Type B pancreatic cell (in vitro differentiated cells): Measurements from ENCODE around the gene SUMO3. TPM values are rescaled to one million over a fixed set of nuclear protein-coding genes. Genes with fewer than 3 reads are reported as not detected.

Experiments used
- DNase-seq: peaks from one replicate; pipeline ENCODE4 v3.0.0; 2021; ENCODE audit warnings: mixed read lengths; ENCODE audit not compliant: unreplicated experiment; ENCODE audit errors: extremely low spot score
- H3K27ac Mint-ChIP-seq: 2 replicates; pipeline ENCODE4 v1.8.0; 2021; ENCODE audit warnings: mild to moderate bottlenecking, mixed read lengths
- H3K27me3 Mint-ChIP-seq: 2 replicates; pipeline ENCODE4 v1.8.0; 2021; ENCODE audit warnings: mixed read lengths
- H3K36me3 Mint-ChIP-seq: 2 replicates; pipeline ENCODE4 v1.8.0; 2021; ENCODE audit warnings: mixed read lengths
- H3K4me1 Mint-ChIP-seq: one replicate; pipeline ENCODE4 v1.8.0; 2021; ENCODE audit warnings: mixed read lengths; ENCODE audit not compliant: unreplicated experiment
- H3K4me3 Mint-ChIP-seq: 2 replicates; pipeline ENCODE4 v1.8.0; 2021; ENCODE audit warnings: mild to moderate bottlenecking, mixed read lengths
- H3K9me3 Mint-ChIP-seq: 2 replicates; pipeline ENCODE4 v1.8.0; 2021; ENCODE audit warnings: mixed read lengths
- CTCF ChIP-seq: fragments of 200-600 bp; sonication (generic); conservative IDR thresholded peaks from 2 replicates; pipeline ENCODE4 v1.5.0; 2021; ENCODE audit warnings: antibody characterized with exemption, mild to moderate bottlenecking
- total RNA-seq: library from RNA; stranded (reverse); gene quantifications from 2 replicates; pipeline ENCODE4 v1.2.1, GENCODE V29; 2021; ENCODE audit warnings: low replicate concordance

The SUMO3 gene
- total RNA-seq, 1 donor from 2014 or later: 81.2 TPM

DNA sequence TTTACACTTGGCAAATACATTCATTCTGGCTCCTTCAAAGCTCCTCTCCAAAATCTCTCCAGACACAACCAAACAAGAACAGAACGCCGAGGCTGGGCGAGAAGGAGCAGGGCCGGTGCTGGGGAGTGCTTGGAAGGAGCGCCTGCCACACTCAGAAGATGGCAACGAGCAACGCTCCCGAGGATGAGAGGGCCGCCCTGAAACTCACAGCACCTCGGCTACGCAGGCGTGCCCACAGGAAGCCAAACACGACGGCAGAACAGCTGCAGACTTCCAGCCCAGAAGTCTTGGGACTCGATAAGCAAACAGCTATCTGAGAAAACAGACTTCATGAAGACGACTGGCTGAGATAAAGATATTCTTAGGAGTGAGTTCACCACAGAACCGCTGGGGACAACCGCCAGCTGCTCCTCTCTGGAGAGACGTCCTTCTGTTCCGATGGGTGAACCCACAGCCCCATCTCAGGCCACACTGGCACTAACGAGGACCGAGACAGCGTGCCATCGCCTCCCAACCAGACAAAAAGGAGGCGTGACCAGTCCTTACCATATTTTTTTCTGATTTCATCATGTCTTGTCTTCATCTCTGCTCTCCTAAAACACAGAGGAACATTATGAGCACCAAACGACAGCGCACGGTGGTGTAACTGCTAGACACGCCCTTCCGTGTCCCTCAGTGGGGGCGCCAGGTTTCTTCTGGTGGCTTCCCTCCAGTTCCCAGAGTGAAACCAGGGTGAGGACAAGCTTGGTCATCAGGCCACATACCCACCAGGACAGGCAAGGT, 37.0 kb upstream of the SUMO3 start:
- no peaks in the 10 kb centered on the region for H3K27me3 Mint-ChIP-seq
- H3K36me3 Mint-ChIP-seq: peaks cover 22% of the 10 kb centered on the region
- H3K4me3 Mint-ChIP-seq: no peak overlapping the region
- no peaks in the 10 kb centered on the region for H3K4me1 Mint-ChIP-seq
- H3K27ac Mint-ChIP-seq: no peak overlapping the region
- no peak for TF ChIP-seq CTCF
- H3K9me3 Mint-ChIP-seq: no peaks in the 10 kb centered on the region
- DNase-seq: no peak

DNA sequence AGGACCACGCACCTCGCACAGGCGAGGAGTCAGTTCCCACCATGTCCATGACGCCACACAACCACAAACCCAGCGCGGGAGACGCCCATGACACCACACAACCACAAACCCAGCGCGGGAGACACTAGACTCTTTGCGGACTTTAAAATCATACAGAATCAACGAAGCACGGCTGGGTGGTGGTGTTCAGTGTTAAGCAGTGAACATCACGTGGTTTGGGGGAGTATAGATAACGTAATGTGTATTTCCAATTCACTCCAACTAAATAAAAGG, 36.5 kb upstream of the SUMO3 start:
- no peak for DNase-seq
- no peak overlapping the region for H3K27ac Mint-ChIP-seq
- no peak overlapping the region for H3K4me3 Mint-ChIP-seq
- peaks cover 23% of the 10 kb centered on the region for H3K36me3 Mint-ChIP-seq
- no peaks in the 10 kb centered on the region for H3K27me3 Mint-ChIP-seq
- TF ChIP-seq CTCF: no peak
- H3K9me3 Mint-ChIP-seq: no peaks in the 10 kb centered on the region
- no peaks in the 10 kb centered on the region for H3K4me1 Mint-ChIP-seq

GRCh38 chr21:44853601-44854390, 35.9 kb upstream of the SUMO3 start:
- Mint-ChIP-seq H3K36me3 (peaks cover 19% of the 10 kb centered on the region), H3K4me1 (no peaks in the 10 kb centered on the region), H3K4me3 (no peak overlapping the region), H3K27me3 (no peaks in the 10 kb centered on the region), H3K9me3 (no peaks in the 10 kb centered on the region), H3K27ac (no peak overlapping the region)
- no peak for DNase-seq
- no peak for TF ChIP-seq CTCF

GRCh38 chr21:44850905-44851657, 33.2 kb upstream of the SUMO3 start:
- H3K4me1 Mint-ChIP-seq: peaks cover 4% of the 10 kb centered on the region
- H3K36me3 Mint-ChIP-seq: peaks cover 15% of the 10 kb centered on the region
- no peak for TF ChIP-seq CTCF
- H3K9me3 Mint-ChIP-seq: no peaks in the 10 kb centered on the region
- H3K27ac Mint-ChIP-seq: no peak overlapping the region
- no peak overlapping the region for H3K4me3 Mint-ChIP-seq
- DNase-seq: no peak
- H3K27me3 Mint-ChIP-seq: no peaks in the 10 kb centered on the region

DNA sequence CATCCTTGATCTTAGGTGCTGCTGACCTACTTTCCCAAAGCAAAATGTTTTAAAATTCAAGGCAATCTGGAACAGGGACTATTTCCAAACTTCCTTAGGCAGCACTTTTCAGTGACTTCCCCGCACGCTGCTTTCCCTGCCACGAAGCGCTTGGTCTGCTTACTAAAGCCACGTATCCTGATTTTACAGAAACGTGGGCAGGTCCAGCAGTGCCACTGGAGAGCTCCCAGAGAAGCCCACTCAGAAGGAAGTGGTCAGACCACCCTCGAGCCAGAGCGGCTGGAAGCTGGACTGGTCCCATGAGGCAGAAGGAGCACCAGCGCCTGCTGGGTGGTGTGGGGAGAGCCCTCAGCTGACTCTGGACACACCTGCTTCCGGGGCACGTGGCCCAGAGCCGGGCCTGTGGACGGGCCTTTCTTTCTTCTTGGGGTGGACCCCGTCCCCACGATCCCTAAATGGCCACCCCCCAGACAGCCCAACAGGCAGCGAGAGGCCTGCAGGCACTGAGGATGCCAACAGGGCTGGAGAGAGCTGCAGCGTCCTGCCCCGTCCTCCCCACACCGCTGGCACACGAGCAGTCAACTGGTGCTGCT, 32.4 kb upstream of the SUMO3 start:
- peaks cover 15% of the 10 kb centered on the region for H3K36me3 Mint-ChIP-seq

More for the DNA sequence above, 32.4 kb upstream of the SUMO3 start:
- Mint-ChIP-seq H3K4me1 (peaks cover 5% of the 10 kb centered on the region), H3K27ac (no peak overlapping the region), H3K27me3 (no peaks in the 10 kb centered on the region), H3K9me3 (no peaks in the 10 kb centered on the region), H3K4me3 (no peak overlapping the region)
- no peak for TF ChIP-seq CTCF
- DNase-seq: no peak
